Measurements from ENCODE around the gene LRRC31. TPM values are rescaled to one million over a fixed set of nuclear protein-coding genes. Genes with fewer than 3 reads are reported as not detected.

LRRC31 gene
- total RNA-seq, 2 donors from 2014 or later: not detected

GRCh38 chr3:169868369-169868768 is 1.4 kb downstream of the LRRC31 start:
- no peak overlapping the region for H3K27ac ChIP-seq
- no peaks in the 10 kb centered on the region for H3K4me1 ChIP-seq
- no peaks in the 10 kb centered on the region for H3K27me3 ChIP-seq
- H3K4me3 ChIP-seq: no peak overlapping the region
- H3K9me3 ChIP-seq: no peaks in the 10 kb centered on the region
- TF ChIP-seq, protein P1, sequence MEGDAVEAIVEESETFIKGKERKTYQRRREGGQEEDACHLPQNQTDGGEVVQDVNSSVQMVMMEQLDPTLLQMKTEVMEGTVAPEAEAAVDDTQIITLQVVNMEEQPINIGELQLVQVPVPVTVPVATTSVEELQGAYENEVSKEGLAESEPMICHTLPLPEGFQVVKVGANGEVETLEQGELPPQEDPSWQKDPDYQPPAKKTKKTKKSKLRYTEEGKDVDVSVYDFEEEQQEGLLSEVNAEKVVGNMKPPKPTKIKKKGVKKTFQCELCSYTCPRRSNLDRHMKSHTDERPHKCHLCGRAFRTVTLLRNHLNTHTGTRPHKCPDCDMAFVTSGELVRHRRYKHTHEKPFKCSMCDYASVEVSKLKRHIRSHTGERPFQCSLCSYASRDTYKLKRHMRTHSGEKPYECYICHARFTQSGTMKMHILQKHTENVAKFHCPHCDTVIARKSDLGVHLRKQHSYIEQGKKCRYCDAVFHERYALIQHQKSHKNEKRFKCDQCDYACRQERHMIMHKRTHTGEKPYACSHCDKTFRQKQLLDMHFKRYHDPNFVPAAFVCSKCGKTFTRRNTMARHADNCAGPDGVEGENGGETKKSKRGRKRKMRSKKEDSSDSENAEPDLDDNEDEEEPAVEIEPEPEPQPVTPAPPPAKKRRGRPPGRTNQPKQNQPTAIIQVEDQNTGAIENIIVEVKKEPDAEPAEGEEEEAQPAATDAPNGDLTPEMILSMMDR (IDR thresholded peaks at IDR 0.05): no peak
- H3K36me3 ChIP-seq: no peaks in the 10 kb centered on the region
- no peak for DNase-seq (ENCODE audit: low spot score)

DNA sequence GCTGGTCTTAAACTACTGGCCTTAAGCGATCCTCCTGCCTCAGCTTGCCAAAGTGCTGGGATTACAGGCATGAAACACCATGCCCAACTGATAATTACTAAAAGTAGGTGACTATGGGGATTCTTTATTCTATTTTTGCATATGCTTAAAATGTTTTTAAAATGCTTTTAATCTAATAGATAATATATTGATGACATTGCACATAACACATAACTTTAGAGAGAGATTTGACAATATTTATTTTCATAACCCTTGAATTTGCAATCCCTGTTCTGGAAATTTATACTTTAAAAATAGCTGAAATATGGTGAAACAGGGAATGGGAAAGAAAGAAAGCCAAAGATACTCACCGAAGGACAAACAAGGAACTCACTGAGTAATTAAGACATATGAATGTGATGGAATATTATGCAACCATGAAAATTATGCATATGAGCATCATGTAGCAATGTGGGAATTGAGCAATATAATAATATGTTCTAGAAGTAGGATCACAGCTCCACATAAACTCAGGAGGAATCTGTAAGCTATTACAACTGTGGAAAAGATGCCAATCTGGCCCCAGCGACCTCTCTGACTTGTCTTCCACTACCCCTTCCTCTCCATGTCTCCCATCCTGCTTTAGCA is 2.0 kb downstream of the LRRC31 start:
- Histone ChIP-seq H3K4me3 (no peak overlapping the region), H3K27ac (no peak overlapping the region), H3K27me3 (no peaks in the 10 kb centered on the region), H3K9me3 (no peaks in the 10 kb centered on the region), H3K36me3 (no peaks in the 10 kb centered on the region), H3K4me1 (no peaks in the 10 kb centered on the region)
- TF ChIP-seq, protein P1 (IDR thresholded peaks at IDR 0.05): no peak
- no peak for DNase-seq (ENCODE audit: low spot score)

DNA sequence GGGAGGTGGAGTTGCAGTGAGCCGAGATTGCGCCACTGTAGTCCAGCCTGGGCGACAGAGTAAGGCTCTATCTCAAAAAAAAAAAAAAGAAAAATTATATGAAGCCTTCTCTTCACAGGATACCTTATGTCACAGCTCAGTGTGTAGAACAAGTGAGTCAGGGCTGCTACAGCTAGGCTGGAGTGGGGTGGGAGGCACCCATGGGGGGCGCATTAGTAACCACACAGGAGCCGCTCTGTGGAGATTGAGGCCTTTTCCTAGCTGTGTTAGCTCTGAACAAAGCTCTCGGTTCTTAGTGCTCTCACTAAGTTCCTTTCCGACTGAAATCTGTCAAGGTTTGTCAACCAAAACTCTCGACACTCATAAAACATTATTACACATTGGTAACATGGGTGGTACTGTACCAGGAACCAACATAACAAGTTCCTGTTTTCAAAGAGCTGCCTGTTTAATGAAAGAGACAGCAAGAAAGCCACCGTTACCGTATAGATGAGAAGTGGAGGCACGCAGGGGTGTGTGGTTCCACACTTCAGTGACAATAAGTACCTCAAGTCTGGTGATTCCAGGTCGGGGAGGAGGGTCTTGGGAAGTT is 4.5 kb downstream of the LRRC31 start:
- Histone ChIP-seq H3K9me3 (no peaks in the 10 kb centered on the region), H3K36me3 (no peaks in the 10 kb centered on the region), H3K4me1 (no peaks in the 10 kb centered on the region), H3K27me3 (no peaks in the 10 kb centered on the region), H3K4me3 (no peak overlapping the region), H3K27ac (no peak overlapping the region)
- TF ChIP-seq, protein P1 (IDR thresholded peaks at IDR 0.05): no peak
- no peak for DNase-seq (ENCODE audit: low spot score)

- H3K4me1 ChIP-seq: no peaks in the 10 kb centered on the region
- H3K4me3 ChIP-seq: no peak overlapping the region
- H3K27ac ChIP-seq: no peak overlapping the region
- H3K36me3 ChIP-seq: no peaks in the 10 kb centered on the region
- TF ChIP-seq, protein P1 (IDR thresholded peaks at IDR 0.05): no peak
- H3K9me3 ChIP-seq: no peaks in the 10 kb centered on the region
- H3K27me3 ChIP-seq: no peaks in the 10 kb centered on the region
- no peak for DNase-seq (ENCODE audit: low spot score)
Observed at GRCh38 chr3:169864270-169864669, 5.5 kb downstream of the LRRC31 start.

DNA sequence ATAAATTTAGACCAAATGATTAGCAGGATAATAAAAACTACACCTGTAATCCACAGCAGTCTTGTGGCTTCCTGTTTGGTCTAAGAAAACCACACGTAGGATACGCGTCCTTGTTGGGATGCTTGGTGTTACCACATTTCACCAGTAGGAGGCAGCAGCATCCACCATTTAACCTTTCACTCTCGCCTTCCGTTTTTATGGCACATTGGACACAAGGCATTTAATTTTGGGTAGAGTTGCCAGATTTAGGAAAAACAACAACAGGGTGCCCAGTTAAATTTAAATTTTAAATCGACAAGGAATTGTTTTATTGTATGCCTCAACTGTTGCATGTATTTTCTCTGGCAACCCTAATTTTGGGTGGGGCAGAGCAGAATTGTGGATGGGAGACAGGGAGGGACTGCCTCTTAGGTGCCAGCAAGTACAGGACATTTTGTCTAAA is 6.3 kb downstream of the LRRC31 start:
- Histone ChIP-seq H3K4me3 (no peak overlapping the region), H3K27ac (no peak overlapping the region), H3K36me3 (no peaks in the 10 kb centered on the region), H3K27me3 (no peaks in the 10 kb centered on the region), H3K4me1 (no peaks in the 10 kb centered on the region), H3K9me3 (no peaks in the 10 kb centered on the region)
- TF ChIP-seq, protein P1 (IDR thresholded peaks at IDR 0.05): peak; percentile 74 to 93
- DNase-seq (ENCODE audit: low spot score): peak; percentile 77

Data from right atrium auricular region (tissue), 2 donors.